T-helper 9 cell (primary cell): ENCODE data around the gene ELF2.
"Not testable (repeated sequence)": the region's sequence is repeated elsewhere in the genome, so short reads cannot be mapped to it uniquely, and the experiment has no call there.

Source experiments
- DNase-seq: peaks from one replicate; pipeline ENCODE4 v3.0.0-alpha.2; 2020

Gene ELF2

DNA sequence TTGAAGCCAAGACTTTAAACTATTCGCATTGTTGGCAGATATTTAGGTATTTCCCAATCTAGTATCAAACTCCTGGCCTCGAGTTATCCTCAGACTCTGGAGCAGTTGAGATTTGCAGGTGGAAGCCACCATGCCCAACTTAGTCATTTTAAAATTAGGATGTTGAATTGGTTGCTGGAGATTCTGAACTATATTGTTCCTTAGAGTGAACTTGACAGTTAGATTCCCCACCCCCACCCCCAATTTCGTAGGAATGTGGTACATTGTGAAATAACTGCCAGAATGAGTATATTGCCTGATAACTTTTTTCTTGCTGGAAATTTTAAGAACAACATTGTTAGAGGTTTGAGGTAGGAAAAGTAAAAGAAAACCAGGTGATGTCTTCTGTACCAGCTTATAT, 159.2 kb downstream of the ELF2 start:
- DNase-seq, result no peak

DNA sequence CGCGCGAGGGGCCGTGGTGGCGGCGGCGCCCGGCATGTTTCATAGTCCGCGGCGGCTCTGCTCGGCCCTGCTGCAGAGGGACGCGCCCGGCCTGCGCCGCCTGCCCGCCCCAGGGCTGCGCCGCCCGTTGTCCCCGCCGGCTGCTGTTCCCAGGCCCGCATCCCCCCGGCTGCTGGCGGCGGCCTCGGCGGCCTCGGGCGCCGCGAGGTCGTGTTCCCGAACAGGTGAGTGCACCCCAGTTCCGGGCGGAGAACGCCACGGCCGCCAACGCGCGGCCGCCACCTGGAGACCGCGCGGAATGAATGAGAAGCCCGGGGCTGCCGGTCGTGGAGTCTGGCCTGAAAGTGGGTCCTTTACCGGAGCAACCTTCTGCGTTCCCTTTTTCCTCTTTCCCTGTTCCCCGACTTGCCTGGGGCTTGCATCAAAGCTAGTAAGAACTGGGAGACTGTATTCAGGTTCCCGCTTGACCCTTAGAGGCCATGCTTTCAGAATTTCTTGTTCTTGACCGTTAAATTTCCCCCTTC, 161.0 kb downstream of the ELF2 start:
- peak; percentile 27 for DNase-seq

DNA sequence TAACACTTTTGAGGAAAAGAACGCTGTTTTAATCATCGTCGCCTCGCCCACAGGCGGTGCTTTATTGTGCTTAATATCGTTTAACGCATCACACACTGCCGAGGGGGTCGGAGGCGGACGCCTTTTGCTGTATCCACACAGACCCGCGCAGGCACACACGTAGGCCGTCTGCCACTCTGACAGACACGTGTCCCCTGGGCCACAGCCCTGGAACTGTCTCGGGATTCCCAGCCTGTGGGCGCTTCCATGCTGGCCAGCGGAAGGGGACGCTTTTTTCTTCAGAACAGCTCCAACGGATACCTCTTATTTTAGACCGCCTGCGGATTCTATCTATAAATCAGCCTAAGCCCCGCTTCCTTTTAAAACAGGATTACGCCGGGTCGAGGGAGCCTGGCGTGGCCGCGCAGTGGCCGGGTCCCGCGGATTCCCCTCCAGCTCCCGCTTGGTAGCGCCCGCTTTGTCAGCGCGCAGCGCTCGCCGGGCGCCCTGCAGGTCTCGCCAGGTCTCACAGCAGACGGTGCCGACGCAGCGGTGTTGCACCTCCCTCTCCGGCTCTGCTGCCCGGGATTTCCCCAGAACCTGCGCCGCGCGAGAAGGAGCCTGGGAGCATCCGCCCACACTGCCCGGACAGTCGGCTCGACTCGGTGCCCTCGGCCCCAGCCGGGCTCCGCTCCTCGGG, 161.6 kb downstream of the ELF2 start, which contains the start of gene NOCT:
Gene NOCT (plus strand): TSS at position 513 of the 679 bp plus-strand sequence. CDS start 201 bp downstream, outside the sequence.
- peak; percentile 92 for DNase-seq

DNA sequence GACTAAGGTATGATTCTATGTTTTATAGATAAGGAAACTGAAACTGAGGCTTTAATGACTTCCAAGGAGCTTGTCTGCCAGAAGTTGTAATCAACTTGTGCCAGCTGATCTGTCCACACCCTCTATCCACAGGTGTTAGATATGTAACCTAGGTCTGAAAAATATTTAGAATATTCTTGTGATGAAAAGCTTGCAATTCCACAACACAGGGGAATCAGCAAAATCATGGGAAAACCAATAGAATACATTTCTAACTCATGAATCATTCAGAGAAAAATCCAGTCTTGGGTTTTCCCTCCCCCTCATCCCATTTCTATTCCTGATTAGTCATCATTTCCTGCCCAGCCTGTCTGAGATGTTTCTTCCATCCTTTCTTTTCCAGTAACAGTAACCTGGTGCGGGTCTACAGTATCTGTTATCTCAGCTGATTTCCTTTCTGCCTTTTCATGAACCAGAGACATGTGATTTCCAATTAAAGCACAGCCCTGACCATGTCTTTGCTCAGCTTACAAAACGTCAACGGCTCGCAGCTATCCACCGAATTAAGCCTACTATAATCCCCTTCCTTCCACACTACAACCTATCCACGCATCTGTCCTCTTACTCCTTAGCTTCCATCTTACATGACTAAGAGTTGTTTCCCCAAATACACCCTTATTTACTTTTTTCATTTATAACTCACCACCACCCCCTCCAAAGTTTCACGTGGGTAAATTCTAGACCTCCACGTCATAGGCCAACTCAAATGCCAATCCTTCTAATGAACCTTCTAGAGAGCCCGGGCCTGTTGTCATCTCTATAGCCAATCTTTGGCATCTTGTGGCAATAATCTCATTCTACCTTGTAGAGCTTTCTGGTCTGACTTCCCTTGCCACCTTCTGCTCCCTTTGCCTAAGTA, 162.4 kb downstream of the ELF2 start:
- DNase-seq, result no peak

DNA sequence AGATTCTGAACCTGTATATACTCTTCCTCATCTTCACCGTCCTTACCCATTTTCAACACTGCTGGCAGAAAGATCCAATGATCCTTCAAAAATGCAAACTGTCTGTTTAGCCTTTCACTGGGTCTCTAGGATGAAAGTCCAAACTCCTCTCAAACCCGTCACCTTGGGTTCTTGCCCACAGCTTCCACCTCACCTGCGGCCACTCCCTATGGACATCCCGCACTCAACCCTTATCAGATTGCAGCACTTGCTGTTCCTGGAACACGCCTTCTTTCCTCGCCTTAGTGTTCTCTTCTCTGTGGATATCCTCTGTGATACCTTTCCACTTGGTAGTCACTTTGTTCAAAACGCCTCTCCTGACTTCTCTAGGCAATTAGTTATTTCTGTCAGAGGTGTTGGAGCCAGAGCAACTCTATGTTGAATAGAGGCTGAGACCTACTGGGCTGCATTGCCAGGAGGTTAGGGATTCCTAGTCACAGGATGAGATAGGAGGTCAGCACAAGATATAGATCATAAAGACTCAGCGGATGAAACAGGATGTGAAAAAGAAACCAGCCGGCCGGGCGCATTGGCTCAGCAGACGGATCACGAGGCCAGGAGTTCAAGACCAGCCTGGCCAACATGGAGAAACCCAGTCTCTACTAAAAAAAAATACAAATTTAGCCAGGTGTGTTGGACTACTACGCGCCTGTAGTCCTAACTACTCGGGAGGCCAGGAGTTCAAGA, 165.6 kb downstream of the ELF2 start:
- DNase-seq, result no peak

DNA sequence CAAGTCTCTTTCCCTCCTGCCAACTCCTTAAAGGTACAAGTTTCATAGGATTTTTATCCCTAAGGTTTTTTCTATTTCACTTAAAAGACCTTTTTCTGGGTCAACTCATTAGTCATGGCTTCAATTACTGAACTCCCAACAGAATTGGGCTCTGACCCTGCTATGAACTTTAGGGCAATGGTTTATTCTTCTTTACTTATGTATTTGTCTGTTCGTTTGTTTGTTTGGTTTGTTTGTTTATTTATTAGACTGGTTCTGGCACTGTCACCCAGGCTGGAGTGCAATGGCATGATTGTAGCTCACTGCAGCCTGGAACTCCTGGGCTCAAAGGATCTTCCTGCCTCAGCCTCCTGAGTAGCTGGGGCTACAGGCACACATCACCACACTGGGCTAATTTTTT, 167.3 kb downstream of the ELF2 start:
- DNase-seq, result no peak

DNA sequence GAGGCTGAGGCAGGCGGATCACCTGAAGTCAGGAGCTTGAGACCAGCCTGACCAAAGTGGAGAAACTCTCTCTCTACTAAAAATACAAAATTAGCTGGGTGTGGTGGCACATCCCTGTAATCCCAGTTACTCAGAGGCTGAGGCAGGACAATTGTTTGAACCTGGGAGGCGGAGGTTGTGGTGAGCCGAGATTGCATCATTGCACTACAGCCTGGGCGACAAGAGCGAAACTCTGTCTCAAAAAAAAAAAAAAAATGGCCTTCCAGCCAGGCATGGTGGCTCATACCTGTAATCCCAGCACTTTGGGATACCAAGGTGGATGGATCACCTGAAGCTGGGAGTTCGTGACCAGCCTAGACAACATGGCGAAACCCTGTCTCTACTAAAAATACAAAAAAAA, 168.7 kb downstream of the ELF2 start:
- DNase-seq, result not testable (repeated sequence)

DNA sequence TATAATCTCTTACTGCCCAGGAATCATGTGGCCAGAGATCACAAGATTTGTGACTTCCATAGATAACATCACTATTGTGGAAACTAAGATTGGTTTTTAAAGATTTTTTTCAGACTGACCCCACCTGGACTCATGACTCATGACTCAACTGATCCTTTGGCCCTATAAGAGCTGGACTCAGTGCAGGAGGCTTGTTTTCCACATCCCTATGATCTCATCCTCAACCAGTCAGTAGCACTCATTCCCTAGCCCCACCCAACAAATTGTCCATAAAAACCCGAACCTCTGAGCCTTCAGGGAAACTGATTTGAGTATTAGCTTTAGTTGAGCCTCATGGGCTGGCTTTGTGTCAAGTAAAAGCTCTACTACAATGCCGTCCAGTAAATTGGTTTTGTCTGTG, 169.4 kb downstream of the ELF2 start:
- DNase-seq, result no peak
